GM18861 (cell line): ENCODE data around the gene MAPT.

Experiments
- ATAC-seq: cut with Tn5 transposase; IDR thresholded peaks from one replicate; pipeline ENCODE4 v1.9.1; 2021; ENCODE audit not compliant: unreplicated experiment

MAPT gene

DNA sequence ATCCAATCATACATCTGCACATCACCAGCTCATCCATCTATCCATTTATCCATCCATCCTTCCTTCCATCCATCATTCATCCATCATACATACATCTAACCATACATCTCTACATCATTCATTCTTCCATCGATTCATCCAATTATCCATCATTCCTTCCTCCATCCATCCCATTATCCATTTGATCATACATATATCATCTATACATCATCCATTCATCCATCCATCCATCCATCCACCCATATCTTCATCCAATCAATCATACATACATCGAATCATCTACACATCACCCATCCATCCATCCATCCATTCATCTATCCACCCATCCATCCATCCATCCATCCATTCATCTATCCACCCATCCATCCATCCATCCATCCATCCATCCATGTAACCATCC, 75.4 kb downstream of the MAPT start:
- ATAC-seq = no peak

DNA sequence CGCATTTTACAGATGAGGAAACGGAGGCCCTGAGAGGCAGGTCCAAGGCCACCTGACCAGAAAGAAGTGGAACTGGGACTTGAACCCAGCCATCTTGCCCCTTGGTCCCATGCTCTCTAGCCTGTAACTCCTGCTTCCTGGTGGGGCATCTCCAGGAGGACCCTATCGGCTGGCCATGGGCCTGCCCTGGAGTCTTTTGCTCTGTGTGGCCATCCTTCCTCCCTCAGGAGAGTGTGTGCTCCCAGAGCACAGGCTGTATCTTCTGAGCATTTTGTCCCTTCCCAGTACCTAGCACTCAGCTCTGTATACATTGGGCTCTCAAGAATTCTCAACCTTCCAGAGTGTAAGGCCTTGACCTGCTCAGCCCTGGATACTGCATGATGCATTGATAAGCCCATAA, 76.3 kb downstream of the MAPT start:
- ATAC-seq = no peak

GRCh38 chr17:45971698-45972141, 77.4 kb downstream of the MAPT start:
- no peak for ATAC-seq

GRCh38 chr17:45972531-45972930, 78.2 kb downstream of the MAPT start:
- ATAC-seq = no peak

DNA sequence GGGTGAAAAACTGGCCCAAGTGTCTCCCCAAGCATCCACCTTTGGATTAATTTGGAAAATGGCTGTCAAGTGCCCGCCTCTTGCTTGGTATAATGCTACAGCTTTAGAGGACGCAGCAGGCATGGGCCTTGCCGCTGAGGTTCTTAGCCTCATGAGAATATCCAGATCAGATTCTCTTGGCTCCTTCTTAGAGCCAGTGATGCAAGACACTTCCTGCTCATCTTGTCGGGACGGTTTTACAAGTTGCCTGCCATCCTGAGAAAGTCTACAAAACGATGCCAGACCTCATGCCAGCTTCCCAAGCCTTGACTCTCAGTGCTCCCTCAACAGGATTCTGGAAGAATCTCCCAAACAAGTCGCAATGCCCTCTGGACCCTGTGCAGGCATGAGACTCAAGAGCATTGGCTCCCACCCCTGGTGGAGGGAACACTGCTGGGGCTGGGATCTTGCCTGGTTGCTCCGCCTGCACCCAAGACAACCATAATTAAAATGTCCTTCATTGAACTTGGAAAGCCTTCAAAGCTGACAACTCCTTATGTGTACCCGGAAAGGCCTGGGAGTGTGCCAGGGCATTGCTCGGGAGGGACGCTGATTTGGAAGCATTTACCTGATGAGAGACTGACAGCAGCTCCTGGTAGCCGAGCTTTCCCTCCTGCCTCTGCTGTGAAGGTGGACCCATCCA, 78.9 kb downstream of the MAPT start:
- ATAC-seq = no peak

- ATAC-seq = no peak
Observed at GRCh38 chr17:45973946-45974859, 79.8 kb downstream of the MAPT start.

GRCh38 chr17:45974916-45975630, 80.7 kb downstream of the MAPT start:
- ATAC-seq = no peak

- ATAC-seq = no peak
Observed at GRCh38 chr17:45975640-45976295, 81.4 kb downstream of the MAPT start.

GRCh38 chr17:45976391-45976754, 82.0 kb downstream of the MAPT start:
- no peak for ATAC-seq

- no peak for ATAC-seq
Observed at GRCh38 chr17:45976755-45977505, 82.6 kb downstream of the MAPT start.

DNA sequence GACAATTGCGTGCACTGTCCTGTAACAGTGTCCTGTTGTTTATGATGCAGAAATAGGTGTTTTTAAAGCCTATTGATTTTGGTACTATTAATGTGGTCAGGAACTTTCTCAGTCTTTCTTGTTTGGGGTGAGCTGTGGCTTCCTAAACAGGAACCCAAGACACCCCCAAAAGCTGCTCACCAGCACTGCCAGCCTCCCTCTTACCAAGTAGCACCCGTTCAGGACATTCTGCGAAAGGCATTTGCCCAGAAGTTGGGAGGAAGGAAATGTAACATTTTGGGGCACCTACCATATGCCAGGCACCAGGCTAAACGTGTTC, 83.1 kb downstream of the MAPT start:
- no peak for ATAC-seq

DNA sequence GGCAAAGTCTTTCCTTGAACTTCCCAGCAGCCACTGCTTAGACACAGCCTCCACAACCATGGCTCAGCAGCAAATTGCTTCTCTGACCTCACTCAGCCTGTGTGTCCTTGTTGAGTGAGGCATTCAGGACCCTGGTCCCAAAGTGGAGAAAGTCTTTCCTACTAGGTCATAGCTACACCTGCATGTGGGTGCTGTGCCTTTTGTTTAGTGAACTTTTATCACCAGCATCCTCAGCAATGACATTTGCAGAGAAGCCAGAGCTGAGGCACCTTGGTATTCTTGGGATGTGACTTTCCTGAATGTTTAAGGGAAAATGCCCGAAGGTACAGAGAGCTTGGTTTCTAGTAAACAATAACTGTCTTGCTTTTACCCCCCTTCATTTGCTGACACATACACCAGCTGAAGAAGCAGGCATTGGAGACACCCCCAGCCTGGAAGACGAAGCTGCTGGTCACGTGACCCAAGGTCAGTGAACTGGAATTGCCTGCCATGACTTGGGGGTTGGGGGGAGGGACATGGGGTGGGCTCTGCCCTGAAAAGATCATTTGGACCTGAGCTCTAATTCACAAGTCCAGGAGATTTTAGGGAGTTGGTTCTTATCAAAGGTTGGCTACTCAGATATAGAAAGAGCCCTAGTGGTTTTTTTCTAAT, 83.7 kb downstream of the MAPT start:
- no peak for ATAC-seq

DNA sequence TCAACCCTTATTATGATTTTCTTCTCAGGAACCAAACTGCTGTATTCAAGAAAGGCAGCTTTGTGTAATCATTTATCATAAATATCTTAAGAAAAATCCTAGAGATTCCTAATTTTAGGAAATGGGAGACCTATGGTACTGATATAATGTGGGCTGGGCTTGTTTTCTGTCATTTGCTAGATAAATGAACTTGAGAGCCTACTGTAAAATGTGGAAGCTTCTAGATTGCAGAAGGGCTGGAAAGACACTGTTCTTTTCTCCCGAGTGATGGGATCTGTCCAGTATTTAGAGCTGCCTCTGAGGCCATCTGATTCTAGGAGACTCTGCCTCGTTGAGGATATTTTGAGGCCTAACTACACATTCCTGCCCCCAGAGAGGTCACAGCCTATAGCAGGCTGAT, 84.8 kb downstream of the MAPT start:
- ATAC-seq = no peak

DNA sequence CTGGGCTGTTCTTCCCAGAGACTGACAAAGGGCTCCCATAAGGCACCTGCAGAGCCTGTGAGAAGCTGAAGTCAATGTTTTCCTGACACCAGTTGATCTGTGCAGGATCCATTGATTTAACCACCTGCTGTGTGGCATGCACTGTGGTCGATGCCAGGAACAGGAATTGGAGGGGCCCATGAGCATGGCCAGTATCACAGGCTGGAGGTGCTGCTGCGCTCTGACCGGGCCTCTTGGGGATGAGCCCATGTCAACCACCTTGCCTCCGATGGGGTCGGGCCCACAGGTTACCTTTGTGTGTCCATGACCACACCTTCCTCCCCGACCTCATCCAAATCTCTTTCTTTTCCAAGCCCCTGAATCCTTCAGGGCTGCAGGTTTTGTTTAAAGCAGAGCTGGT, 86.5 kb downstream of the MAPT start:
- ATAC-seq = no peak

DNA sequence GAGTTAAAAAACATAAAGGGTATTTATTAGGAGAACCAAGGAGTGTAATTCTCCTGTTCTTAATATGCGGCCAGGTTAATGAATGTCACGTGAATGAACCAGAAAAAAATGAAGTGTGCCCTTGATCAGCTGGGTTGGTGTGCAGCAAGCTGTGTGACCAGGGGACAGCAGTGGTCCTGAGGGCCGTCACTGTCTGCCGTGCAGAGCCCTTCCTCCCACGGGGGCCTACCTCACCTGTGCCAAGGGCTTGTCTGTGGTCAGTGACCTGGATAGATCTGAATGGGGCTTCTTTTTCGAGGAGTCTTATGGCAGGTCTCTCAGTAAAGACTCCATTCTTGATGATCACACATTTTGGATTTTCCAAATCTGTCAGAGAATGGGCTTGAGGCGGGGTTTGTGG, 87.0 kb downstream of the MAPT start:
- ATAC-seq = no peak

- ATAC-seq = no peak
Observed at GRCh38 chr17:45982791-45983613, 88.6 kb downstream of the MAPT start.

- no peak for ATAC-seq
Observed at GRCh38 chr17:45983614-45984310, 89.4 kb downstream of the MAPT start.

GRCh38 chr17:45984368-45984767, 90.0 kb downstream of the MAPT start:
- no peak for ATAC-seq

DNA sequence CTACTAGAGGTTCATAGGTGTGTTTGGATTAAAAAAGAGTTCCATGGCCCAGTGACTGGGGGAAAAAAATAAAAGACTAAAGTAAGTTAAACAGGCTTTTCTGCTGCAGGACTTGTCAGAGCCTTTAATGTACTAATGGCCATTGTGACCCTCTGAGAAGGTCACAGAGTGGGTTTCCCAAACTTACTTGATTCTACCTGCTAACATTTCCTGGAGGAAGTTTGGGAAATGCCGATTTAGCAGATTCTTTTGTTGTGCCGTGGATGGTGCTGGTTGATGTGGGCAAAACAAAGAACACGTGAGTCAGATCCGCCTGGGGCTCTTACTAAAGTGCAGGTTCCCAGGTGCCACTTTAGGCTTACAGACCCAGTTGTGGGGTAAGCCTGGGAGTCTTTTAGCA, 91.1 kb downstream of the MAPT start:
- ATAC-seq = no peak
